GM21526 (cell line): Measurements from ENCODE around the gene GMPPA.

Experiments used
- ATAC-seq: cut with Tn5 transposase; IDR thresholded peaks from one replicate; pipeline ENCODE4 v1.9.1; 2021; ENCODE audit warnings: moderate library complexity; ENCODE audit not compliant: unreplicated experiment, low FRiP score

GMPPA gene

GRCh38 chr2:219467736-219468075 is 31.0 kb upstream of the GMPPA start:
- no peak for ATAC-seq

GRCh38 chr2:219468410-219469185 is 30.1 kb upstream of the GMPPA start:
- ATAC-seq: no peak

- no peak for ATAC-seq
Observed at GRCh38 chr2:219469186-219469724, 29.4 kb upstream of the GMPPA start.

GRCh38 chr2:219470429-219470828 is 28.3 kb upstream of the GMPPA start:
- ATAC-seq: no peak

- no peak for ATAC-seq
Observed at GRCh38 chr2:219471476-219472371, 27.0 kb upstream of the GMPPA start.

- ATAC-seq: no peak
Observed at GRCh38 chr2:219472629-219473187, 26.0 kb upstream of the GMPPA start.

GRCh38 chr2:219473511-219473910 is 25.2 kb upstream of the GMPPA start:
- no peak for ATAC-seq

GRCh38 chr2:219474285-219475060 is 24.2 kb upstream of the GMPPA start:
- ATAC-seq: no peak

- ATAC-seq: no peak
Observed at GRCh38 chr2:219475278-219475677, 23.4 kb upstream of the GMPPA start.

GRCh38 chr2:219475697-219476651 is 22.7 kb upstream of the GMPPA start:
- ATAC-seq: no peak

- no peak for ATAC-seq
Observed at GRCh38 chr2:219476652-219477151, 22.0 kb upstream of the GMPPA start.

- no peak for ATAC-seq
Observed at GRCh38 chr2:219477179-219477578, 21.5 kb upstream of the GMPPA start.

GRCh38 chr2:219477815-219478214 is 20.9 kb upstream of the GMPPA start:
- no peak for ATAC-seq

GRCh38 chr2:219478916-219479315 is 19.8 kb upstream of the GMPPA start:
- no peak for ATAC-seq

GRCh38 chr2:219480004-219480403 is 18.7 kb upstream of the GMPPA start:
- no peak for ATAC-seq

- ATAC-seq: no peak
Observed at GRCh38 chr2:219482674-219483405, 15.9 kb upstream of the GMPPA start.

- no peak for ATAC-seq
Observed at GRCh38 chr2:219483451-219484342, 15.0 kb upstream of the GMPPA start.
